ENCODE data around the gene SMARCD1.

Gene SMARCD1

DNA sequence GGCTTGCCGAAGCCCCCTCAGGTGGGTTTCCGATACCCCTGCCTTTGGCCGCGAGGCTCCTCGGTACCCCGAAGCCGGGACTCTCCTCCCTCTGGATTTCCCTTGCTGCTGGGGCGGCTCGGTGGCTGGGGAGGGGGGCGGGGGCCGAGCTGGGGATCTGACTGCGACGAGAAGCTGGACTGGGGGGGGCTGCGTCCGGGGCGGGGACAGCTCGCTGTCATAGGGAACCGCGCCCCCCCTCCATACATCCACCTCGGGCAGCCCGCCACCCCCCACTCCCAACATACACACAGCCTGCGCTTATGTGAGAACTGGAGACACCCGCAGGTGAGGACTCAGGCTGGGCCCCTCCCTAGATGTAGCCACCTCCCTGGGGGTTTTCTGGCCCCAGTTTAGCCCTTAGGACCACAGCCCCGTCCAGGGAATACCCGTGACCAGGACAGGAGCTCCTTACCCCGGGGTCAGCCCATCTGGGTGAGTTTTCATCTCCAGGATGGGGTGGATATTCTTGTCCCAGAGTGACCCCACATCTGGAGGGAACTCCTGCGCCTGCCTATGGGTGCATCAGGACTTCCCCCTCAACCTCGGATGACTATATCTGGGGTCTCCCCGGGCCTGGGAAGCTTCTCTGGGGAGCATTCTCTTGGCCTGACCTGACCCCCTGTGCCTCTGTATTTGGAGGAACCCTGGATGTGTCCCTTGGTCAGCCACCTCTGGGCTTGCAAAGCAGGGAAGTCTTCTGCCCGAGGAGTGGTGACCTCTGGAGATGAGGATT is 27.1 kb upstream of the SMARCD1 start:
- Histone ChIP-seq H3K27me3 (replicated peaks; ENCODE audit: control insufficient read depth, insufficient read depth, low read length) (peaks cover 7% of the 10 kb centered on the region), H3K36me3 (ENCODE audit: control insufficient read depth, insufficient read depth, low read length) (no peaks in the 10 kb centered on the region), H3K4me3 (replicated peaks; ENCODE audit: low read depth, low read length) (peak overlapping the region; percentile 42)
- TF ChIP-seq, protein P1, sequence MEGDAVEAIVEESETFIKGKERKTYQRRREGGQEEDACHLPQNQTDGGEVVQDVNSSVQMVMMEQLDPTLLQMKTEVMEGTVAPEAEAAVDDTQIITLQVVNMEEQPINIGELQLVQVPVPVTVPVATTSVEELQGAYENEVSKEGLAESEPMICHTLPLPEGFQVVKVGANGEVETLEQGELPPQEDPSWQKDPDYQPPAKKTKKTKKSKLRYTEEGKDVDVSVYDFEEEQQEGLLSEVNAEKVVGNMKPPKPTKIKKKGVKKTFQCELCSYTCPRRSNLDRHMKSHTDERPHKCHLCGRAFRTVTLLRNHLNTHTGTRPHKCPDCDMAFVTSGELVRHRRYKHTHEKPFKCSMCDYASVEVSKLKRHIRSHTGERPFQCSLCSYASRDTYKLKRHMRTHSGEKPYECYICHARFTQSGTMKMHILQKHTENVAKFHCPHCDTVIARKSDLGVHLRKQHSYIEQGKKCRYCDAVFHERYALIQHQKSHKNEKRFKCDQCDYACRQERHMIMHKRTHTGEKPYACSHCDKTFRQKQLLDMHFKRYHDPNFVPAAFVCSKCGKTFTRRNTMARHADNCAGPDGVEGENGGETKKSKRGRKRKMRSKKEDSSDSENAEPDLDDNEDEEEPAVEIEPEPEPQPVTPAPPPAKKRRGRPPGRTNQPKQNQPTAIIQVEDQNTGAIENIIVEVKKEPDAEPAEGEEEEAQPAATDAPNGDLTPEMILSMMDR (IDR thresholded peaks at IDR 0.05; ENCODE audit: insufficient read depth, low read length, poor library complexity, severe bottlenecking): no peak
- no peak for DNase-seq (ENCODE audit: extremely low read depth, insufficient read length)

DNA sequence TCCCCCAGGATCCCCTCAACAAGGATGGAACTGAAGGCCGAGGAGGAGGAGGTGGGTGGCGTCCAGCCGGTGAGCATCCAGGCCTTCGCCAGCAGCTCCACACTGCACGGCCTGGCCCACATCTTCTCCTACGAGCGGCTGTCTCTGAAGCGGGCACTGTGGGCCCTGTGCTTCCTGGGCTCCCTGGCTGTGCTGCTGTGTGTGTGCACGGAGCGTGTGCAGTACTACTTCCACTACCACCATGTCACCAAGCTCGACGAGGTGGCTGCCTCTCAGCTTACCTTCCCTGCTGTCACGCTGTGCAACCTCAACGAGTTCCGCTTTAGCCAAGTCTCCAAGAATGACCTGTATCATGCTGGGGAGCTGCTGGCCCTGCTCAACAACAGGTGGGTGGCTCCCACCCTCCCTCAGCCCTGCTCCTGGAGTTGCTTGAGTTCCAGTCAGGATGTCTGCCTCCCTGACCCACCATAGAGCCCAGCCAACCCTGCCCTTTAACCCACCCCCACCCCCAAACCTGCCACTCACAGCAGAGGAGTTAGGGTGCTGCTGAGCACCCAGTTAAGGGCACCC is 26.3 kb upstream of the SMARCD1 start:
- TF ChIP-seq, protein P1 (IDR thresholded peaks at IDR 0.05; ENCODE audit: insufficient read depth, low read length, poor library complexity, severe bottlenecking): no peak
- Histone ChIP-seq H3K27me3 (replicated peaks; ENCODE audit: control insufficient read depth, insufficient read depth, low read length) (peaks cover 6% of the 10 kb centered on the region), H3K4me3 (replicated peaks; ENCODE audit: low read depth, low read length) (no peak overlapping the region), H3K36me3 (ENCODE audit: control insufficient read depth, insufficient read depth, low read length) (no peaks in the 10 kb centered on the region)
- DNase-seq (ENCODE audit: extremely low read depth, insufficient read length): no peak

DNA sequence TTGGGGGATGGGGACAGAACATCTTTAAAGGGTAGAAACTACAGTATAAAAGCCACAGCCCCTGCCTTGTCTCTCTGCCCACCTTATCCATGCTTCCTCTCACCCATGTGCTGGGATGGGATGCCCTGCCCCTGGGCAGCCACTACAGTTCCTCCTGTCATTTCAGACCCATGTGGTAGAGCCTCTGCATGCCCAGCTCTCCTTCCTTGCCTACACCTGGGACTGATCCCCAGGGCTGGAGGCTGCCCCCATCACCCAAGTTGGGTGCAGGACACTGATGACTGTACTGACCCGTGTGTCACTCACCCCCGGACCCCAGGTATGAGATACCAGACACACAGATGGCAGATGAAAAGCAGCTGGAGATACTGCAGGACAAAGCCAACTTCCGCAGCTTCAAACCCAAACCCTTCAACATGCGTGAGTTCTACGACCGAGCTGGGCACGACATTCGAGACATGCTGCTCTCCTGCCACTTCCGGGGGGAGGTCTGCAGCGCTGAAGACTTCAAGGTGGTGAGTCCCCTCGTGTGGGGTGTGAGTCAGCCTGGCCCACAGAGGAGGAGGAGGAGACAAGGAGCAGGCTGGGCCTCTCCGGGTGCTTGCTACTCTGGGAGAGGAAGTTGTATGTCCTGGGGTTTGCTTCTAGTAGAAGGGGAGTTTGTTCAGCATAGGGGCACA is 25.6 kb upstream of the SMARCD1 start:
- Histone ChIP-seq H3K27me3 (replicated peaks; ENCODE audit: control insufficient read depth, insufficient read depth, low read length) (peaks cover 8% of the 10 kb centered on the region), H3K4me3 (replicated peaks; ENCODE audit: low read depth, low read length) (no peak overlapping the region), H3K36me3 (ENCODE audit: control insufficient read depth, insufficient read depth, low read length) (no peaks in the 10 kb centered on the region)
- TF ChIP-seq, protein P1 (IDR thresholded peaks at IDR 0.05; ENCODE audit: insufficient read depth, low read length, poor library complexity, severe bottlenecking): no peak
- no peak for DNase-seq (ENCODE audit: extremely low read depth, insufficient read length)

DNA sequence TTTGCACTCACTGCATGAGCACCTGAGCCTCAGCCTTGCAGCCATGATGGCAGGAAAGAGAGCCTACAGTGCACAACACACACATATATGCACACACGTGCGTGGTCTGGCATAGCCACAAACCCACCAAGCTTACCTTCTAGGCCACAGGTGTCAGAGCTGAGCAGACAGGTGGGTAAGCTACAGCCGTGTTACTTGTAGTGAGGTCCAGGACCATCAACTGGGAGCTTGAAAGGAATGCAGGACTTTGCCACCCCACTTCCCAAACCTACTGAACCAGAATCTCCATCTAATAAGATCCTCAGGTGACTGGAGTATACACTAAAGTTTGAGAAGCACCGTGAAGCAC is 25.0 kb upstream of the SMARCD1 start:
- TF ChIP-seq, protein P1 (IDR thresholded peaks at IDR 0.05; ENCODE audit: insufficient read depth, low read length, poor library complexity, severe bottlenecking): no peak
- peaks cover 8% of the 10 kb centered on the region for H3K27me3 ChIP-seq (replicated peaks; ENCODE audit: control insufficient read depth, insufficient read depth, low read length)

DNA sequence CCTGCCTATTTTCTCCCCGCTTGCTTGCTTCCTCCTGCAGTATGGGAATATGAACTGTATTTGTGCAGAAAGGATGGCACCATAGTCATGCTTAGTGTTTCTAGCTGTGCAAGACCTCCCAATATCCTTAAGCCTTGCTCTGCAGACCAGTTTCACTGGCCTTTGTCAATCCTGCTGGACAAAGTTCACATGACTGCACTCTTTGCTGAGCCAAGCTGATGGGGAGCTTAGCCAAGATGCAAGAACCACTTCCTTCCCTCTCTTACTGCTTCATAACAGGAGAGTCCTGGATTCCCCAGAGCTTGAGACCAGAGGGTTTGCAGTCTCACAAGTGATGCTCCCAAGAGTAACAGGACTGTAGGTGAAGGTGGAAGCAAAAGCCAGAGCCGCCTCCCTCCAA is 24.0 kb upstream of the SMARCD1 start:
- no peak for DNase-seq (ENCODE audit: extremely low read depth, insufficient read length)
- Histone ChIP-seq H3K27me3 (replicated peaks; ENCODE audit: control insufficient read depth, insufficient read depth, low read length) (peaks cover 8% of the 10 kb centered on the region), H3K36me3 (ENCODE audit: control insufficient read depth, insufficient read depth, low read length) (no peaks in the 10 kb centered on the region), H3K4me3 (replicated peaks; ENCODE audit: low read depth, low read length) (no peak overlapping the region)
- TF ChIP-seq, protein P1 (IDR thresholded peaks at IDR 0.05; ENCODE audit: insufficient read depth, low read length, poor library complexity, severe bottlenecking): no peak

More for the DNA sequence above, 25.0 kb upstream of the SMARCD1 start:
- Histone ChIP-seq H3K36me3 (ENCODE audit: control insufficient read depth, insufficient read depth, low read length) (no peaks in the 10 kb centered on the region), H3K4me3 (replicated peaks; ENCODE audit: low read depth, low read length) (no peak overlapping the region)
- no peak for DNase-seq (ENCODE audit: extremely low read depth, insufficient read length)
